GM12892 (cell line): ENCODE data around the gene LMF1.

ENCODE experiments used
- DNase-seq: peaks from one replicate; pipeline ENCODE4 v3.0.0; 2011; ENCODE audit not compliant: insufficient read length
- FAIRE-seq: peaks from 2 replicates; lab custom pipeline; 2011; peaks lifted over from hg19 to GRCh38; lab: Jason Lieb, UNC
- POLR2A ChIP-seq: IDR thresholded peaks from 2 replicates; pipeline ENCODE4 v1.6.1; 2011; ENCODE audit warnings: low read depth, low read length, control low read depth
- POLR2AphosphoS5 ChIP-seq: IDR thresholded peaks from 2 replicates; pipeline ENCODE4 v1.6.1; 2011; ENCODE audit warnings: low read depth, low read length, control low read depth
- TAF1 ChIP-seq: IDR thresholded peaks from 2 replicates; pipeline ENCODE4 v1.6.1; 2011; ENCODE audit warnings: low read depth, mild to moderate bottlenecking, control low read depth, low read length, borderline replicate concordance

LMF1 gene

DNA sequence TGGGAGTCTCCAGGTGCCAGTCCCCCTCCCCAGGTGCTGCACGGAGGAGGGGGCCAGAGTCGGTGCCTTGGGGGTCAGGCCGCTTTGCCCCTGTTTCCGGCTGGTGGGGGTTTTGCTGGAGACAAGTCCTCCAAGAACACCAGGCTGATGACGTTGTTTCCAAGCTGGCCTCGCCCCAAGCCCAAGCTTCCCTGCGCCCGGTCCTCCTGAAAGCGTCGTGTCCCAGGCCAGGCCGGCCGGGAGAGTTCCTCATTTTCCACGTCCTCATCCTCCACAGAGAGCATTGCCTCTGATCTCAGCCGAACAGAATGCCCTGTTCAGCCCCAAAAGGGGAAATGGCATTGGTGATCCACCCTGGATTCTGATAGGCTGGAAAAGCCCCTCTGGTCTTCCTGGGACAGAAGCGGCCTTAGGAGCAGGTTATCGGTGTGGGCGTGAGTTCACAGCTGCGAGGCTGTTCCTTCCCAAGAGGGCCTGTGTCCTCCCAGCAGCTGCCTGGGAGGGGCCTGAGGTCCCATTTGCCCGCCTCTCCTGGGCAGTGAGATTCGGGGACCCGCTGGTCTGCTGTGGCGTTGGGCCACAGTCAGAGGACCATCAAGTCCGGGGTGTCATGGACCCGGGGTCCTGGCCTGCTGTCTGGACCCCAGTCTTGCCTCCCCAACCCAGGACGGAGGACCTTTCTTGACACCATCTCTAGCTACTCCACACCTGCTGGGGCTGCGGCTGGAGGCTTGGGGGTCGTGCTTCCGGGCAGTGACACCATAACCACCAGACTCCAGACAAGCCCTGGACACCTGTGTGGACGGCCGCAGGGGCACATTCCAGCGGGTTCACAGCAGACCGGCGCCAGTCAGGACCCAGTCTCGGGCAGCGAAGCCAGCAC lies 17.9 kb upstream of the LMF1 start:
- TF ChIP-seq POLR2AphosphoS5 (no peak), POLR2A (no peak), TAF1 (no peak)
- FAIRE-seq (no peak), DNase-seq (no peak)

GRCh38 chr16:987906-988305 lies 17.1 kb upstream of the LMF1 start:
- DNase-seq = no peak
- no peak for FAIRE-seq

GRCh38 chr16:986925-987582 lies 16.3 kb upstream of the LMF1 start:
- DNase-seq = no peak
- no peak for FAIRE-seq

More at GRCh38 chr16:987906-988305, 17.1 kb upstream of the LMF1 start:
- no peak for TF ChIP-seq POLR2A
- TF ChIP-seq TAF1 = no peak
- TF ChIP-seq POLR2AphosphoS5 = no peak

GRCh38 chr16:986411-986810 lies 15.6 kb upstream of the LMF1 start:
- no peak for TF ChIP-seq POLR2A
- TF ChIP-seq TAF1 = no peak
- TF ChIP-seq POLR2AphosphoS5 = no peak
- no peak for DNase-seq
- no peak for FAIRE-seq

More at GRCh38 chr16:986925-987582, 16.3 kb upstream of the LMF1 start:
- no peak for TF ChIP-seq POLR2A

DNA sequence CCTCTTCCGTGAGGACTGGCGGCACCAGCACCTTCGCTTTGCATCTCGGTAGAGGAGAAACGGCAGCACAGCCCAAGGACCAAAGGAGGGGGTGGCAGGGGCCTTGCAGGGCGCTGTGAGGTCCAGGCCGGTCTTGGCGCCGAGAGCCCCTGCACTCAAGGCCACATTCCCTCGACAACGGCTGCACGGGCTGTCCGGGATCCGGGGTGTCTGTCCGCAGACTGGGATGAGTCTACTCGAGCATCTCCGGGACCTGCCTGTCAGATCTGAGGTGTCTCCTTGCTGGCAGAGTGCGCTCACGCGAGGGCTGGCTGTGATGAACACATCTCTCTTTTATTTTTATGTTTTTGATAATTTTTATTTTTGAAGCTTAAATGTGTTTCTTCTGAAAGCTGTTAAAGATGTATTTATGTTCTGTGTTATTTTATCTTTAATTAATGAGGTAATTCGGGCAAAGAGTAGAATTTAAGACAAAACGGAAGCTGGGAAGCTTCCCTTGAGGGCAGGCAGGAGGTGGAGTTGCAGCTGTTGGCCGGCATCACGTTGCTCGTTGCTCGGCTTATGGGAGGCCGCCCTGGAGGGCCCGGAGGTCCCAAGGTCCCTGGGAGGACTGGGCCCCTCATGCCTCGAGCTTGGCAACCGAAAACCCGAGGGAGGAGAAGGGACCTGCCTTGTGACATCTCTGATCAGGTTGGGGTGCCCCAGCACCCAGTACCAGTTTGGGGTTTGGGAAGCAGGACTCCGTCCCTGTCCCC lies 15.0 kb upstream of the LMF1 start:
- TF ChIP-seq POLR2A (no peak), TAF1 (no peak), POLR2AphosphoS5 (no peak)
- DNase-seq = no peak
- no peak for FAIRE-seq

DNA sequence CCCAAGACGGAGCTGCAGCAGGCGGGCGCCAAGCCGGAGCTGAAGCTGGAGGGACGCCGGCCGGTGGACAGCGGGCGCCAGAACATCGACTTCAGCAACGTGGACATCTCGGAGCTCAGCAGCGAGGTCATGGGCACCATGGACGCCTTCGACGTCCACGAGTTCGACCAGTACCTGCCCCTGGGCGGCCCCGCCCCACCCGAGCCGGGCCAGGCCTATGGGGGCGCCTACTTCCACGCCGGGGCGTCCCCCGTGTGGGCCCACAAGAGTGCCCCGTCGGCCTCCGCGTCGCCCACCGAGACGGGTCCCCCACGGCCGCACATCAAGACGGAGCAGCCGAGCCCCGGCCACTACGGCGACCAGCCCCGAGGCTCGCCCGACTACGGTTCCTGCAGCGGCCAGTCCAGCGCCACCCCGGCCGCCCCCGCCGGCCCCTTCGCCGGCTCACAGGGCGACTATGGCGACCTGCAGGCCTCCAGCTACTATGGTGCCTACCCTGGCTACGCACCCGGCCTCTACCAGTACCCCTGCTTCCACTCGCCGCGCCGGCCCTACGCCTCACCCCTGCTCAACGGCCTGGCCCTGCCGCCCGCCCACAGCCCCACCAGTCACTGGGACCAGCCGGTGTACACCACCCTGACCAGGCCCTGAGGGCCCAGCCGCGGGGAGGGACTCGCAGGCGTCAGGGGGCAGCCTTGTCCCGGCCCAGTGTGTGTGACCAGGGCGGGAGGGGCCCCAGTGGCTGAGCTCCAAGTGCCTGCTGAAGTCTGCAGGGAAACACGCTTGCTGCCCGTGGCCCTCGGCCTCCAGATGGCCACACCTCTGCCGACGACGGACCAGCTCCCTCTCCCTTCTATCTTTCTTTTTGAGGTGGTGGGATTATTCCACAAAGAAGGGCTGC lies 14.2 kb upstream of the LMF1 start:
- TF ChIP-seq TAF1 = no peak
- DNase-seq = no peak
- no peak for FAIRE-seq

DNA sequence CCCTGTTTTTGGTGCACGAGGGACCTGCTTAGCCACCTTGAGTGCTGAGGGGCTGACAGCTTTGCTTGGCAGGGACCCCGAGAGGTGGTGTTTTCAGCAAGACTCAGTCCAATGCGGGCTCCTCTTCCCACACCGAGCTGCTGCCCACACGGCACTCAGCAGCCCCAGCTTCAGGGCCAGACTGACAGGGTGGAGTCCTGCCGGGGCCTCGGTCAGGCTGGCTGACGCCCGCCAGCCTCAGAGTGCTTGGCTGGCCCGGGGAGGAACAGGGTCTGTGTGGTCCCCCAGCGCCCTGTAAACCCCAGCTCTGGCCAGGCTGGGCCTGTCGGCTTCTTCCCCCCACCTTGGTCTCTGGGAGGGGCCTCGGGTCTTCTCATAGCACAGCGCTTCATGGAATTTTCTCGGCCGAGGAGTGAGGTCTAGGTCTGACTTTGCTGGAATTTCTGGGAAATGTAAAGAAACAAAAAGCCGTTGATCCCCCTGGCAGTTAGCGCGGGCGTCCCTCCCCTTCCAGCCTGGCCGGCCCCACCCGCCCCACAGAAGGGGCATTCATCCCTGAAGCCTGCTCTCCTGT lies 13.4 kb upstream of the LMF1 start:
- no peak for DNase-seq
- no peak for FAIRE-seq
- no peak for TF ChIP-seq POLR2A
- TF ChIP-seq POLR2AphosphoS5 = no peak
- TF ChIP-seq TAF1 = no peak

DNA sequence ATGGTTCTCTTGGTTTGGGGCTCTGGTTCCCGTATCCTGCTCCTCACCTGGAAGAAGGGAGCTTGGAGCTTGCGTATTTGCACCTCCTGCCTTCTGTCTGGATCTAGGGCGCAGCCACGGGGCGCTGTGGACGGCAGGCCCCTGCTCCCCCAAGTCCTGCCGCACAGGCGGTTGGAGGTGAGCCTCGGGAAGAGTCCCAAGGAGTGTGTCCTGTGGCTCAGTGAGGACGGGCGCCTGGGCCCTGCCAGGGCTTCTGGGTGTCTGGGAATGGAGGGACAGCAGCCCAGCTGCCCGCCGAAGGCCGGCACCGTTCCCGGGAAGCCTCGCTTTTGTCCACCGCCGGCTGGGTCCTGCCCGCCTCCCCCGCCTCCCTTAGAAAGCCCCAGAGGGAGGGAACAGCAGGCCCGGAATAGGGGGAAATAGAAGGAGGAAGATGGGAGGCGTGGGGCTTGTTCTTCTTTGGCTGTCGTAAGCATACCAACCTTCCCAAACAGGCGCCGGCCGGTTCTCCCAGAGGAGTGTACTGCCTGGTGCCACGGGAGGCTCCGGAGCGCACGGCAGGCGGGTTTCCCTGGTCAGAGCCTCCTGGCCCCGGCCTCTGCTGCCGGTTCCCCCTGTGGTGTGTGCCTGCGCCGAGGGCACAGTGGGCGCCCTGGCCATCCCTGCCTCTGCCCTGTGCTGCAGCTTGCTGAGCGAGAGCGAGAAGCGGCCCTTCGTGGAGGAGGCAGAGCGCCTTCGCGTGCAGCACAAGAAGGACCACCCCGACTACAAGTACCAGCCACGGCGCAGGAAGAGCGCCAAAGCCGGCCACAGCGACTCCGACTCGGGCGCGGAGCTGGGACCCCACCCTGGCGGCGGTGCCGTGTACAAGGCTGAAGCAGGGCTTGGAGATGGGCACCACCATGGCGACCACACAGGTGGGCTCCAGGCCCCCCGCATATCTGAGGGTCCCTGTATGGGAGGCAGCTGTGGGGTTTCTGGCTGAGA lies 12.6 kb upstream of the LMF1 start:
- no peak for TF ChIP-seq TAF1
- DNase-seq = no peak
- no peak for FAIRE-seq

DNA sequence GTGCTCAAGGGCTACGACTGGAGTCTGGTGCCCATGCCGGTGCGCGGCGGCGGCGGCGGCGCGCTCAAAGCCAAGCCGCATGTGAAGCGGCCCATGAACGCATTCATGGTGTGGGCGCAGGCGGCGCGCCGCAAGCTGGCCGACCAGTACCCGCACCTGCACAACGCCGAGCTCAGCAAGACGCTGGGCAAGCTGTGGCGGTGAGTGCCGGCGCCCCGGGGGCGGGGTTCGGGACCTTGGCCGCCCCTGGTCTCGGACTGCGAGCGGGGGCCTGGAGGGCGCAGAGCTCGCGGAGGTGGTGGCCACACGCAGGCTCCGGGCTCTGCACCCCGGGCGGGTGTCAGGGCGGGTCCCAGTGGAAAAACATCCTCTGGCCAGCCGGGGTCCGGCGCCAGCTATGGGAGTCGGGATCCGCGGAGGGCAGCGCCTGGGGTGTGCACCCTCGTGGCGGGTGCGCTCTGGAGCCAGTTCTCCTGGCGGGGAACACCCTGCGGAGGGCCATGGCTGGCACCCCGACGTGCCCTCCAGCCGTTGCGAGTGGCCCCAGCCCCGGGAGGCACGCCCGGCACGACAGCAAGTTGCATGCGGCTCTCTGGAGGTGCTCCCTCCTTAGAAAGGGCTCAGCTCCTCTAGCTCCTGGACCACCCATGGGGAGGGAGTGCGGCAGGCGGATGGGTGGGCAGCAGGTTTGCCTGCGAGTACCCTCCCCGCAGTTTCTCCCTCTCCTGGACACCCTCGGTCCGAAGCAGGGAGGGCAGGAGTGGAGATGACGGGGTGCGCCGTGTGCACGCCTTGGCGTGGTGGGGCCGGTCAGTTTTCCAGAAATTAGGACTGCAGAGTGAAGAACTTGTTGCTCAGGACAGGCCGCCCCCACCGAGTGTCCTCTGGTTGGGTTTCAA lies 11.6 kb upstream of the LMF1 start:
- FAIRE-seq = no peak
- TF ChIP-seq POLR2A = no peak
- no peak for TF ChIP-seq POLR2AphosphoS5
- no peak for TF ChIP-seq TAF1
- no peak for DNase-seq
